ENCODE data around the gene CABLES1. TPM values are rescaled to one million over a fixed set of nuclear protein-coding genes. Genes with fewer than 3 reads are reported as not detected.

Gene CABLES1
- total RNA-seq, 4 donors from 2014 or later = 8.5 to 12.6 (median 9.2) TPM

GRCh38 chr18:23114911-23115310, 20.4 kb upstream of the CABLES1 start:
- Histone ChIP-seq H3K4me1 (peaks cover 0 to 7% of the 10 kb centered on the region in 2 donors), H3K4me3 (no peak overlapping the region), H3K36me3 (no peaks in the 10 kb centered on the region), H3K27me3 (no peaks in the 10 kb centered on the region), H3K9me3 (no peaks in the 10 kb centered on the region), H3K27ac (peak overlapping the region in 1 of 2 donors; percentile 5)
- no peak for TF ChIP-seq POLR2A (IDR thresholded peaks at IDR 0.05)
- no peak for TF ChIP-seq CTCF (IDR thresholded peaks at IDR 0.05)
- DNase-seq = no peak
- intact Hi-C loops (cut with DNase I; ENCODE audit: low total_unique reads) = no loop called here

- Histone ChIP-seq H3K36me3 (no peaks in the 10 kb centered on the region), H3K27me3 (no peaks in the 10 kb centered on the region), H3K9me3 (no peaks in the 10 kb centered on the region), H3K27ac (no peak overlapping the region), H3K4me1 (peaks cover 0 to 7% of the 10 kb centered on the region in 2 donors), H3K4me3 (no peak overlapping the region)
- no peak for DNase-seq
- TF ChIP-seq CTCF (IDR thresholded peaks at IDR 0.05) (no peak), POLR2A (IDR thresholded peaks at IDR 0.05) (no peak)
- intact Hi-C loops (cut with DNase I; ENCODE audit: low total_unique reads) = no loop called here
Measured at GRCh38 chr18:23115683-23116096, 19.6 kb upstream of the CABLES1 start.

GRCh38 chr18:23121133-23121532, 14.2 kb upstream of the CABLES1 start:
- no peak overlapping the region for H3K27ac ChIP-seq

GRCh38 chr18:23122334-23123229, 12.7 kb upstream of the CABLES1 start:
- no peaks in the 10 kb centered on the region for H3K36me3 ChIP-seq
- no peak overlapping the region for H3K4me3 ChIP-seq
- H3K27ac ChIP-seq = no peak overlapping the region
- no peaks in the 10 kb centered on the region for H3K9me3 ChIP-seq
- intact Hi-C loops (cut with DNase I; ENCODE audit: low total_unique reads) = no loop called here
- no peak for TF ChIP-seq CTCF (IDR thresholded peaks at IDR 0.05)
- no peak for TF ChIP-seq POLR2A (IDR thresholded peaks at IDR 0.05)
- no peaks in the 10 kb centered on the region for H3K27me3 ChIP-seq
- H3K4me1 ChIP-seq = no peaks in the 10 kb centered on the region
- no peak for DNase-seq

More at GRCh38 chr18:23121133-23121532, 14.2 kb upstream of the CABLES1 start:
- no peaks in the 10 kb centered on the region for H3K27me3 ChIP-seq
- DNase-seq = no peak
- H3K4me3 ChIP-seq = no peak overlapping the region
- no peaks in the 10 kb centered on the region for H3K4me1 ChIP-seq
- intact Hi-C loops (cut with DNase I; ENCODE audit: low total_unique reads) = no loop called here
- H3K9me3 ChIP-seq = no peaks in the 10 kb centered on the region
- TF ChIP-seq POLR2A (IDR thresholded peaks at IDR 0.05) (no peak), CTCF (IDR thresholded peaks at IDR 0.05) (no peak)
- H3K36me3 ChIP-seq = no peaks in the 10 kb centered on the region

GRCh38 chr18:23126376-23127056, 8.8 kb upstream of the CABLES1 start:
- intact Hi-C loops (cut with DNase I; ENCODE audit: low total_unique reads) = no loop called here
- Histone ChIP-seq H3K4me1 (no peaks in the 10 kb centered on the region), H3K27ac (no peak overlapping the region), H3K27me3 (no peaks in the 10 kb centered on the region), H3K9me3 (no peaks in the 10 kb centered on the region), H3K36me3 (no peaks in the 10 kb centered on the region), H3K4me3 (no peak overlapping the region)
- no peak for DNase-seq
- no peak for TF ChIP-seq CTCF (IDR thresholded peaks at IDR 0.05)
- no peak for TF ChIP-seq POLR2A (IDR thresholded peaks at IDR 0.05)

Data from uterus (tissue), 4 donors.